GM12873 (cell line): ENCODE data around the gene DTD1.

Experiments
- TF ChIP-seq, protein P1 (sequence below): IDR thresholded peaks from 2 replicates; pipeline ENCODE4 v1.5.1; 2012; ENCODE audit warnings: low read depth, mild to moderate bottlenecking, moderate library complexity, low read length, control low read depth; ENCODE audit not compliant: insufficient read depth; ENCODE audit errors: missing control alignments

DTD1 gene

DNA sequence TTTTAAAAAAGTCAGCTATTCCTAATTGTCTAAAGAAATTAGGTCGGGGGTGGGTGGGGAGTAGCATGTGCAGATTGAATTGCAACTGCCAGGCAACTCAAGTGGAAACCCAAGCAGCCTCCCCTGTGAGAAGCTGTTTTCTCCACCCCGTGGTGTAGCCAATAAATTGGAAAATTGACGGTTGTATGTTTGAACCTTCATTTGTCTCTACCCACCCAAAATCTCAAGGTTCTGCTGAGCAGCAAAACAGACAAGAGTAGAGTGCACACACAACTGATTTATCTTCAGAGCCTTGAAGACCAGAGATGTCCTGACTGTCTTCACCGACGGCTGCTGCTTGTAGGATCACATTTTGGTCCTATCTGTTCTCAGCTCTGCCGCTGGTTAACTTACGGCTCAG is 88.5 kb downstream of the DTD1 start:
- TF ChIP-seq, protein P1, sequence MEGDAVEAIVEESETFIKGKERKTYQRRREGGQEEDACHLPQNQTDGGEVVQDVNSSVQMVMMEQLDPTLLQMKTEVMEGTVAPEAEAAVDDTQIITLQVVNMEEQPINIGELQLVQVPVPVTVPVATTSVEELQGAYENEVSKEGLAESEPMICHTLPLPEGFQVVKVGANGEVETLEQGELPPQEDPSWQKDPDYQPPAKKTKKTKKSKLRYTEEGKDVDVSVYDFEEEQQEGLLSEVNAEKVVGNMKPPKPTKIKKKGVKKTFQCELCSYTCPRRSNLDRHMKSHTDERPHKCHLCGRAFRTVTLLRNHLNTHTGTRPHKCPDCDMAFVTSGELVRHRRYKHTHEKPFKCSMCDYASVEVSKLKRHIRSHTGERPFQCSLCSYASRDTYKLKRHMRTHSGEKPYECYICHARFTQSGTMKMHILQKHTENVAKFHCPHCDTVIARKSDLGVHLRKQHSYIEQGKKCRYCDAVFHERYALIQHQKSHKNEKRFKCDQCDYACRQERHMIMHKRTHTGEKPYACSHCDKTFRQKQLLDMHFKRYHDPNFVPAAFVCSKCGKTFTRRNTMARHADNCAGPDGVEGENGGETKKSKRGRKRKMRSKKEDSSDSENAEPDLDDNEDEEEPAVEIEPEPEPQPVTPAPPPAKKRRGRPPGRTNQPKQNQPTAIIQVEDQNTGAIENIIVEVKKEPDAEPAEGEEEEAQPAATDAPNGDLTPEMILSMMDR, result no peak

DNA sequence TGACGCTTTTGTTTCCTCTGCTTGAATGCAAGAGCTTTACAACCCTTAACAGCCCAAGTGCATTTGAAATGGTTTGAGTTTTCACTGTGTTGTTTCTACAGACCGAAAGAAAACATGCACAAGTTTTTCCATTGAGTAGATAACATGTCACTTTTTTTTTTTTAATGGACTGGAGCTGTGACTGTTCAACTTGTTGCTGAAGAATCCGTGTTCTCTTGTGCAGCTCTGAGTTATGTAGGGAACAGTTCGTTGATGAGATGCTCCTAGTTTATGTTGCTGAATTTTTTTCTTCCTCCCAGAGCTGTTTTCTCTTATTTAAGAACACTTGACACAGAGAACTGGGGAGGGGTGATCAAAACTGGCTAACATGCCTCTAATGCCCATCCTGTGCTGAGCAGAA is 89.3 kb downstream of the DTD1 start:
- TF ChIP-seq, protein P1, result no peak

DNA sequence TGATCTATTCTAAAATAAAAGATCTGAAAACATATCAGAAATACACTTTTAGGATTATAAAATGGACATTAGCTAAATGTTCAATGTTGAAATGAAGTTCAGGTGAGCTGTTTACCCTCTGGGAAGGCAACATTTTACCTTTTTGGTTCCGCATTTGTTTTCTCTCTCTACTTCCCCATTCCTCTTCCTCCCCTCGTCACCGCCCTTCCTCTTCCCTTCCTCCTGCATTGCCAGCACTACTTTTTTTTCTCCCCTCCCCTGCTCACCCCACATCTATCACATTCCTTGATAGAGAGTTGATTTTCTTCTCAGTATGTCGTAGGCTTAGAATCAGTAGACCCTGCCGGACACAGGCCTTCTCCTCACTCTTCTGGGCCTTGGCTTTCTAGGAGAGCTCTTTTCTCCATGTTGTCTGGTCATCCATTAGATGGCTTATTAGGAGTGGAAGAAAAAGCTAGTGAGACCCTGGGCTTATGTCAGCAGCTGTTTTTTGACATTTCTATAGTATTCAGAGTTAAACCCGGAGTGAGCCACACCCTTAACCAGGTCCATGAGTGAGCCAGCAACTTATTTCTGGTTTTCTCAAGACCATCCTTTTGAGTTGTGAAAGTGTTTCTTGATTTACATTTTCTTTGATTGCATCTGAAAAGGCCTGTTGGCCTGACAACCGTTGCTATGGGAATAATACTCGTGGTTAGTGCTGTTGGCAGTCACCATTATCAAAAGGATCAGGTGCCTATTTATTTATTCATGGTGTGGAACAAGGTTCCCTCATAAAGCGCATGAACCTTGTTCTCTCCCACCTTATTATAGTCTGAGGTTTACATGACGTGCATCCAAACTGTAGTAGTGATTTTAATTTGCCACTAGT is 90.9 kb downstream of the DTD1 start:
- TF ChIP-seq, protein P1, result no peak

DNA sequence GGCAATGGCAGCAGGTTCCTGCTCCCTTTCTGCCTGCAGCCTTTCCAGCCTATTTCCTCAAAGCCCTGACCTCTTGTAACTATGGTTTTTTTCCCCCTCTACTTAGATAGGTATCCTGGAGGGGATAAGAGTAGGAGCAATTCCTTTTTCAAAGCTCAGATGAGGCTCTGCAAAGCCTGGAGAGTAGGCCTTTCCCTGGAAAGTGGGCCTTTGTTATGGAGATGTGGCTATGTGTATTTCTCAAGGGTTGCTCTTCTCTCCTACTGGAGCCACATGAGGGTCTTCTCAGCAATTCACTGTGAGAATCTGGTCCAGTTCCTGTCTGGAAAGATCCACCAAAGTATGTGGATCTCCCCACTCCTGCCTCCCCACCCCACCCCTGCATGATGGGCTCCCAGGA is 96.0 kb downstream of the DTD1 start:
- TF ChIP-seq, protein P1, result no peak

DNA sequence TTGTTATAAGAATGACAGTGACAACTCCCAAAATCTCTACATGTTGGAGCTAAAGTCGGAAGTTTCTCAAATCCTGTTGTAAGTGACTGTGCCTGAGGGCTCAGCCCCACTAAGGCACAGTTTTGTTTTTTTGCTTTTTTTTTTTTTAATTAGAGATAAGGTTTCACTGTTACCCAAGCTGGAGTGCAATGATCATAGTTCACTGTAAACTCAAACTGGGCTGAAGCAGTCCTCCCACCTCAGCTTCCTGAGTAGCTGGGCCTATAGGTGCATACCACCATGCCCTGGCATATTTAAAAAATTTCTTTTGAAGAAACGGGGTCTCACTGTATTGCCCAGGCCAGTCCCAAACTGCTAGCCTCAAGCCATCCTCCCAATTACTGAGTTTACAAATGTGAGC is 96.9 kb downstream of the DTD1 start:
- TF ChIP-seq, protein P1, result no peak

DNA sequence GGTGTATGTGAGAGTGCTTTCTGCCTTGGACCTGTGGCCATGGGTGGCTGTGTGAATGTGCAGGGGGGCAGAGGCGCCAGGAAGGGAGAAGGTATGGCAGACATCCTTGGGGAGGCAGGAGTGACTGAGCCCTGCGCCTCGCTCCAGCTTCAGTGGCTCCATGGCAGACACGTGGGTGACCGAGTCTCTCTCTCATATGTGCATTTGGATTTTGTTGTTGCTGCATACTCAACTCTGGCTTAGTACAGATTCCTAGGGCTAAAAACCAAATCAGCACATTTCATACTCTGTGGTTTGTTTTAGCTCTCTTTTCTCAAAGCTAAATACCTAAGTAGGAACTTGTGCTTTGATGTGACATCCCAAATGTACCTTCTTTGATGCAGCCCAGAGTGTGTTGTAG is 97.6 kb downstream of the DTD1 start:
- TF ChIP-seq, protein P1, result no peak

DNA sequence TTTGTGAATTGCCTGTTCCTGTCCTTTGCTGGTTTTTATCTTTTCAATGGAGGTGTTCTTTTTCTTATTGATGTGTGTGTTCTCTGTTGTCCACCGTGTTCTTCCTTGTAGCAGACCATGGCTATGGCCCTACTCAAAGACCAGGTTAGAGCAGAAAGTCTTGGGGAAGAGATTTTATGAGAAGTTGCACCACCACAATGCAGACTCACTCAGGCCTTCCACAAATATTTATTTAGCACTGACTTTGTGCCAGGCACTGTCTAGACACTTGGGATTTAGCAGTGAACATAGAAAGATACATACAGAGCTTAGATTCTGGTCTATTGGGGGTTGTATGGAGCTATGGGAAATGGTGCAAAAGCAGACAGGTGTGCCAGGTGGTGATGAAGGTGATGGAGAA is 98.8 kb downstream of the DTD1 start:
- TF ChIP-seq, protein P1, result no peak
